Naive thymus-derived CD4-positive, alpha-beta T cell (primary cell): ENCODE data around the gene HMGN4. TPM values are rescaled to one million over a fixed set of nuclear protein-coding genes. Genes with fewer than 3 reads are reported as not detected.
"Not testable (repeated sequence)": the region's sequence is repeated elsewhere in the genome, so short reads cannot be mapped to it uniquely, and the experiment has no call there.

Source experiments
- ATAC-seq: fragments of 150-1000 bp; cut with Tn5 transposase; 2 replicates; pipeline ENCODE4 v1.10.0; 2021; ENCODE audit warnings: mild to moderate bottlenecking, moderate library complexity
- CTCF ChIA-PET: fragments of 350-600 bp; sonication (Branson Sonifier 250); formaldehyde crosslinking; loops from one replicate; lab custom pipeline; 2021; ENCODE audit warnings: antibody characterized with exemption; lab: Charles Lee
- POLR2A ChIA-PET: fragments of 350-600 bp; sonication (Branson Sonifier 250); formaldehyde crosslinking; loops from one replicate; lab custom pipeline; 2021; ENCODE audit warnings: antibody characterized with exemption, inconsistent platforms; lab: Charles Lee
- DNase-seq, 9 donors: peaks; one replicate each; pipeline versions ENCODE4 v3.0.0 to v3.0.0-alpha.2; 2020 to 2022; ENCODE audit warnings: mixed read lengths in 1 of 9
- H3K27ac ChIP-seq: one replicate; pipeline ENCODE4 v1.7.0; 2013; ENCODE audit warnings: mild to moderate bottlenecking, low read depth, low read length, moderate library complexity
- H3K27me3 ChIP-seq, 2 donors: one replicate each; pipeline ENCODE4 v1.7.0; 2013; ENCODE audit warnings: low read length in 2 of 2, mild to moderate bottlenecking in 2 of 2, moderate library complexity in 2 of 2; ENCODE audit not compliant: control insufficient read depth in 2 of 2, insufficient read depth in 2 of 2
- H3K36me3 ChIP-seq, 3 experiments: 1 replicate in 2 of 3; 2 replicates in 1 of 3; pipeline ENCODE4 v1.7.0; 2013; ENCODE audit warnings: low read length in 3 of 3, mild to moderate bottlenecking in 3 of 3, moderate library complexity in 1 of 3; ENCODE audit not compliant: insufficient read depth in 3 of 3, control insufficient read depth in 2 of 3
- H3K4me1 ChIP-seq, 2 donors: one replicate each; pipeline ENCODE4 v1.7.0; 2013; ENCODE audit warnings: low read length in 2 of 2, mild to moderate bottlenecking in 2 of 2, moderate library complexity in 1 of 2; ENCODE audit not compliant: control insufficient read depth in 2 of 2, insufficient read depth in 2 of 2
- H3K4me3 ChIP-seq: 2 replicates; pipeline ENCODE4 v1.7.0; 2013; ENCODE audit warnings: mild to moderate bottlenecking, low read length
- H3K9me3 ChIP-seq, 3 experiments: 1 replicate in 2 of 3; 2 replicates in 1 of 3; pipeline ENCODE4 v1.7.0; 2013; ENCODE audit warnings: low read length in 3 of 3; ENCODE audit not compliant: control insufficient read depth in 2 of 3
- H3K27ac Mint-ChIP-seq, 9 donors: one replicate each; pipeline ENCODE4 v1.8.0; 2020 to 2022; ENCODE audit warnings: mixed read lengths in 9 of 9, mild to moderate bottlenecking in 8 of 9, moderate library complexity in 5 of 9, inconsistent platforms in 2 of 9
- H3K27me3 Mint-ChIP-seq, 5 donors: one replicate each; pipeline ENCODE4 v1.8.0; 2021 to 2022; ENCODE audit warnings: mixed read lengths in 5 of 5, mild to moderate bottlenecking in 1 of 5
- H3K36me3 Mint-ChIP-seq, 5 donors: one replicate each; pipeline ENCODE4 v1.8.0; 2020 to 2022; ENCODE audit warnings: mixed read lengths in 5 of 5, mild to moderate bottlenecking in 3 of 5, inconsistent platforms in 1 of 5
- H3K4me1 Mint-ChIP-seq, 7 donors: one replicate each; pipeline ENCODE4 v1.8.0; 2020 to 2022; ENCODE audit warnings: mixed read lengths in 7 of 7, mild to moderate bottlenecking in 3 of 7, inconsistent platforms in 1 of 7
- H3K4me3 Mint-ChIP-seq, 10 donors: one replicate each; pipeline ENCODE4 v1.8.0; 2020 to 2022; ENCODE audit warnings: mild to moderate bottlenecking in 10 of 10, mixed read lengths in 10 of 10, moderate library complexity in 6 of 10, inconsistent platforms in 2 of 10
- H3K9me3 Mint-ChIP-seq, 11 donors: one replicate each; pipeline ENCODE4 v1.8.0; 2020 to 2022; ENCODE audit warnings: mixed read lengths in 11 of 11, mild to moderate bottlenecking in 4 of 11, inconsistent platforms in 1 of 11, moderate library complexity in 1 of 11
- intact Hi-C, 2 donors: fragments of 100-400 bp; cut with micrococcal nuclease; formaldehyde crosslinking; loops; one replicate each; pipeline ENCODE4 v1.15.1; 2023
- polyA plus RNA-seq, 2 donors: library from polyadenylated mRNA; unstranded; fragments of 300-500 nt; fragmentation: Illumina TruSeq; gene quantifications; one replicate each; pipeline ENCODE4 v1.2.3, GENCODE V29; 2021
- total RNA-seq, 6 experiments: library from RNA in 5 of 6; stranded (reverse) in 5 of 6; gene quantifications; 1 replicate in 5 of 6; 2 replicates in 1 of 6; pipeline ENCODE4 v1.2.3 and lab custom pipeline; 2021 to 2026

Gene HMGN4
- total and polyA plus RNA-seq, 7 experiments from 2014 or later, result 37.6 to 154 (median 90.2) TPM

GRCh38 chr6:26539071-26539615 lies 977 bp downstream of the HMGN4 start:
- intact Hi-C loops, result loop anchor here in 1 of 2 donors (5.0 to 10.0 kb wide), 4 partner anchors 157 to 1333 kb away; partner anchors contain the start of gene BTN2A2
- POLR2A ChIA-PET, result interaction anchor here (0.7 to 7.7 kb wide), 14 partner anchors 8 to 453 kb away, joined by 3 to 101 read pairs (median 11); a partner anchor contains a TSS
- ATAC-seq, result no peak
- peak overlapping the region; percentile 76 for H3K4me3 ChIP-seq
- no peaks in the 10 kb centered on the region for H3K27me3 ChIP-seq
- H3K9me3 Mint-ChIP-seq, result peaks cover 0 to 19% (median 0%) of the 10 kb centered on the region in 11 donors
- peaks cover 0 to 5% (median 0%) of the 10 kb centered on the region in 5 donors for H3K27me3 Mint-ChIP-seq
- peak overlapping the region; percentile 88 for H3K27ac ChIP-seq
- peaks cover 39 to 70% (median 59%) of the 10 kb centered on the region in 7 donors for H3K4me1 Mint-ChIP-seq
- H3K4me1 ChIP-seq, result peaks cover 20 to 23% of the 10 kb centered on the region in 2 donors
- H3K36me3 ChIP-seq, result peaks cover under 1 to 14% (median 7%) of the 10 kb centered on the region in 3 experiments
- peak overlapping the region; percentile 91 to 99 (median 98) for H3K27ac Mint-ChIP-seq
- H3K36me3 Mint-ChIP-seq, result peaks cover 0 to 19% (median 11%) of the 10 kb centered on the region in 5 donors
- DNase-seq, result no peak
- H3K4me3 Mint-ChIP-seq, result peak overlapping the region; percentile 88 to 99 (median 94)
- no peaks in the 10 kb centered on the region for H3K9me3 ChIP-seq
- CTCF ChIA-PET, result no interaction called here

DNA sequence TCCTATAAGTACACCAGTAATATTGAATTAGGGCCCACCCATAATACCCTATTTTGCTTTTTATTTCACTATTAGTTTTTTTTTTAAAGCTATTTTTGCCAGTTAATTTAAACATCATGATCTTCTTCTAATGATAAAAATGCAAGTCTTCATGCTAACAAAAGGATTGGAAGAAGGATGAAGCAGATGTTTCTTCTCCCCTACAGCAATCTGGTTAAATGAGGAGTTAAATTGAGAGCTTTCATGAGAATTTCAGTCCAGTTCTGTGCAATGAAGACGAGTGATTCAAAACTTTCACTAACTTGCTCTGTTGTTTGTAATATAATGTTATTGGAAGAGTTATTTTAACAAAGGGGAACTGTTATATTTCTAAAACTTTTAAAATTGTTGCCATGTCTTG lies 3.4 kb downstream of the HMGN4 start:
- peaks cover 0 to 18% (median 0%) of the 10 kb centered on the region in 11 donors for H3K9me3 Mint-ChIP-seq
- H3K4me1 Mint-ChIP-seq, result peaks cover 38 to 64% (median 56%) of the 10 kb centered on the region in 7 donors
- Histone ChIP-seq H3K36me3 (peaks cover 5 to 26% (median 7%) of the 10 kb centered on the region in 3 experiments), H3K27me3 (no peaks in the 10 kb centered on the region), H3K9me3 (no peaks in the 10 kb centered on the region), H3K27ac (no peak overlapping the region), H3K4me1 (peaks cover 11 to 12% of the 10 kb centered on the region in 2 donors), H3K4me3 (no peak overlapping the region)
- ATAC-seq (no peak), DNase-seq (no peak)
- peak overlapping the region in 8 of 10 donors; percentile 10 to 99 (median 28) for H3K4me3 Mint-ChIP-seq
- H3K27me3 Mint-ChIP-seq, result peaks cover 0 to 5% (median 0%) of the 10 kb centered on the region in 5 donors
- H3K27ac Mint-ChIP-seq, result peak overlapping the region in 6 of 9 donors; percentile 30 to 86 (median 50)
- intact Hi-C loops, result no loop called here
- H3K36me3 Mint-ChIP-seq, result peaks cover 0 to 32% (median 16%) of the 10 kb centered on the region in 5 donors
- CTCF ChIA-PET, result interaction anchor here (1.2 to 1.3 kb wide), 2 partner anchors 13 to 28 kb away, joined by 3 read pairs; no protein-coding TSS in a partner anchor
- POLR2A ChIA-PET, result interaction anchor here (1.0 to 2.1 kb wide), 4 partner anchors 9 to 20 kb away, joined by 3 to 5 read pairs (median 4); no protein-coding TSS in a partner anchor

GRCh38 chr6:26543953-26544352 lies 5.8 kb downstream of the HMGN4 start:
- Mint-ChIP-seq H3K27me3 (no peaks in the 10 kb centered on the region), H3K27ac (peak overlapping the region in 6 of 9 donors; percentile 4 to 74 (median 16)), H3K4me1 (peaks cover 27 to 47% (median 44%) of the 10 kb centered on the region in 7 donors), H3K36me3 (peaks cover 0 to 29% (median 16%) of the 10 kb centered on the region in 5 donors), H3K4me3 (peak overlapping the region in 1 of 10 donors; percentile 25), H3K9me3 (no peaks in the 10 kb centered on the region)
- ATAC-seq (peak; percentile 68), DNase-seq (peak in 2 of 9 donors; percentile 13 to 23)
- H3K9me3 ChIP-seq, result no peaks in the 10 kb centered on the region
- intact Hi-C loops, result loop anchor here in 1 of 2 donors (1.0 kb wide), 1 partner anchor 9 kb away; no protein-coding TSS in a partner anchor
- H3K36me3 ChIP-seq, result peaks cover 5 to 17% (median 7%) of the 10 kb centered on the region in 3 experiments
- peaks cover 5 to 8% of the 10 kb centered on the region in 2 donors for H3K4me1 ChIP-seq
- H3K27ac ChIP-seq, result no peak overlapping the region
- H3K4me3 ChIP-seq, result no peak overlapping the region
- CTCF ChIA-PET, result interaction anchor here (1.2 kb wide), 1 partner anchor 10 kb away, joined by 3 read pairs; no protein-coding TSS in a partner anchor
- POLR2A ChIA-PET, result no interaction called here
- H3K27me3 ChIP-seq, result no peaks in the 10 kb centered on the region

DNA sequence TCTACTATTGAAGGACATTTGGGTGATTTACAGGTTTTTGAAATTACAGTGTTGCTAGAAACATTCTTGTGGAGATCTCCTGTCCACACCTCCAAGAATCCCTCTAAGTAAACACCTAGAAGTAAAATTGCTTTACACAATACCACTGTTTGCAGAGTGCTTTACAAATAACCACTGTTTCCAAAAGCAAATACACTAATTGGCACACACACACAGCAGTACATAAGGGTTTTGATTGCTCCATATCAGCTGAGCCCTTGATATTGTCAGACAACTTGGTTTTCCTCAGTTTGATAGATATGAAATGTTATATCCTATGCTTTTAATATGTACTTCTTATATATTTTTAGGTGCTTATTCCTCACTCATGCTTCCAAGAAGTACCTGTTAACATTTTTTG lies 6.3 kb downstream of the HMGN4 start:
- Histone ChIP-seq H3K4me1 (peaks cover 0 to 3% of the 10 kb centered on the region in 2 donors), H3K4me3 (no peak overlapping the region), H3K9me3 (no peaks in the 10 kb centered on the region), H3K27me3 (no peaks in the 10 kb centered on the region), H3K36me3 (peaks cover 5 to 17% (median 7%) of the 10 kb centered on the region in 3 experiments), H3K27ac (no peak overlapping the region)
- no peaks in the 10 kb centered on the region for H3K9me3 Mint-ChIP-seq
- H3K27me3 Mint-ChIP-seq, result no peaks in the 10 kb centered on the region
- ChIA-PET POLR2A (interaction anchor here (1.4 to 1.5 kb wide), 2 partner anchors 8 to 42 kb away, joined by 3 to 4 read pairs; no protein-coding TSS in a partner anchor), CTCF (interaction anchor here (1.2 kb wide), 1 partner anchor 9 kb away, joined by 3 read pairs; no protein-coding TSS in a partner anchor)
- intact Hi-C loops, result loop anchor here in 1 of 2 donors (1.0 kb wide), 1 partner anchor 9 kb away; no protein-coding TSS in a partner anchor
- no peak overlapping the region for H3K4me3 Mint-ChIP-seq
- H3K27ac Mint-ChIP-seq, result peak overlapping the region in 2 of 9 donors; percentile 4 to 13
- H3K36me3 Mint-ChIP-seq, result peaks cover 0 to 29% (median 16%) of the 10 kb centered on the region in 5 donors
- H3K4me1 Mint-ChIP-seq, result peaks cover 22 to 42% (median 41%) of the 10 kb centered on the region in 7 donors
- ATAC-seq (no peak), DNase-seq (no peak)

GRCh38 chr6:26545627-26546026 lies 7.5 kb downstream of the HMGN4 start:
- H3K36me3 Mint-ChIP-seq, result peaks cover 0 to 24% (median 10%) of the 10 kb centered on the region in 5 donors
- POLR2A ChIA-PET, result interaction anchor here (1.1 to 4.0 kb wide), 7 partner anchors 7 to 44 kb away, joined by 3 to 13 read pairs (median 4); partner anchors contain the start of gene HMGN4
- H3K4me1 Mint-ChIP-seq, result peaks cover 21 to 40% (median 35%) of the 10 kb centered on the region in 7 donors
- Histone ChIP-seq H3K4me3 (no peak overlapping the region), H3K27ac (no peak overlapping the region), H3K9me3 (no peaks in the 10 kb centered on the region), H3K4me1 (no peaks in the 10 kb centered on the region), H3K36me3 (peaks cover 5 to 17% (median 7%) of the 10 kb centered on the region in 3 experiments), H3K27me3 (no peaks in the 10 kb centered on the region)
- ATAC-seq, result peak; percentile 70
- no peak for DNase-seq
- intact Hi-C loops, result no loop called here
- CTCF ChIA-PET, result interaction anchor here (1.3 kb wide), 1 partner anchor 204 kb away, joined by 4 read pairs; no protein-coding TSS in a partner anchor
- no peaks in the 10 kb centered on the region for H3K27me3 Mint-ChIP-seq
- no peaks in the 10 kb centered on the region for H3K9me3 Mint-ChIP-seq
- H3K4me3 Mint-ChIP-seq, result no peak overlapping the region
- peak overlapping the region in 2 of 9 donors; percentile 6 to 72 for H3K27ac Mint-ChIP-seq

DNA sequence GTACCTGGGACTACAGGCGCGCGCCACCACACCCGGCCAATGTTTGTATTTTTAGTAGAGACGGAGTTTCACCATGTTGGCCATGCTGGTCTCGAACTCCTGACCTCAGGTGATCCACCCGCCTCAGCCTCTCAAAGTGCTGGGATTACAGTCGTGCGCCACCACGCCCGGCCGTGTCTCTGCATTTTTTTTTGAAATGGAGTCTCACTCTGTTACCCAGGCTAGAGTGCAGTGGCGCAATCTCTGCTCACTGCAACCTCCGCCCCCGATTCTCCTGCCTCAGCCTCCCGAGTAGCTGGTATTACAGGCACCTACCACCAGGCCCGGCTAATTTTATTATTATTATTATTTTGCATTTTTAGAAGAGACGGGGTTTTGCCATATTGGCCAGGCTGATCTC lies 9.2 kb downstream of the HMGN4 start:
- H3K9me3 ChIP-seq, ATAC-seq, DNase-seq, H3K27ac ChIP-seq, H3K9me3 Mint-ChIP-seq, H3K4me1 ChIP-seq, H3K27me3 ChIP-seq, intact Hi-C loops, H3K4me3 Mint-ChIP-seq, H3K4me3 ChIP-seq, H3K27me3 Mint-ChIP-seq: not testable (repeated sequence)
- Mint-ChIP-seq H3K36me3 (peaks cover 0 to 23% (median 9%) of the 10 kb centered on the region in 5 donors), H3K27ac (peak overlapping the region in 2 of 9 donors; percentile 19 to 35), H3K4me1 (peaks cover 11 to 33% (median 27%) of the 10 kb centered on the region in 7 donors)
- ChIA-PET POLR2A (interaction anchor here (0.6 to 4.0 kb wide), 6 partner anchors 9 to 585 kb away, joined by 3 to 13 read pairs (median 3); partner anchors contain the start of gene HMGN4), CTCF (interaction anchor here (0.6 kb wide), 1 partner anchor 410 kb away, joined by 3 read pairs; no protein-coding TSS in a partner anchor)
- H3K36me3 ChIP-seq, result peaks cover 5 to 17% (median 6%) of the 10 kb centered on the region in 3 experiments
